ENCODE measurements around the gene DRAXIN. TPM values are rescaled to one million over a fixed set of nuclear protein-coding genes. Genes with fewer than 3 reads are reported as not detected.

Gene DRAXIN
- polyA plus RNA-seq, 1 donor: 0.37 TPM

DNA sequence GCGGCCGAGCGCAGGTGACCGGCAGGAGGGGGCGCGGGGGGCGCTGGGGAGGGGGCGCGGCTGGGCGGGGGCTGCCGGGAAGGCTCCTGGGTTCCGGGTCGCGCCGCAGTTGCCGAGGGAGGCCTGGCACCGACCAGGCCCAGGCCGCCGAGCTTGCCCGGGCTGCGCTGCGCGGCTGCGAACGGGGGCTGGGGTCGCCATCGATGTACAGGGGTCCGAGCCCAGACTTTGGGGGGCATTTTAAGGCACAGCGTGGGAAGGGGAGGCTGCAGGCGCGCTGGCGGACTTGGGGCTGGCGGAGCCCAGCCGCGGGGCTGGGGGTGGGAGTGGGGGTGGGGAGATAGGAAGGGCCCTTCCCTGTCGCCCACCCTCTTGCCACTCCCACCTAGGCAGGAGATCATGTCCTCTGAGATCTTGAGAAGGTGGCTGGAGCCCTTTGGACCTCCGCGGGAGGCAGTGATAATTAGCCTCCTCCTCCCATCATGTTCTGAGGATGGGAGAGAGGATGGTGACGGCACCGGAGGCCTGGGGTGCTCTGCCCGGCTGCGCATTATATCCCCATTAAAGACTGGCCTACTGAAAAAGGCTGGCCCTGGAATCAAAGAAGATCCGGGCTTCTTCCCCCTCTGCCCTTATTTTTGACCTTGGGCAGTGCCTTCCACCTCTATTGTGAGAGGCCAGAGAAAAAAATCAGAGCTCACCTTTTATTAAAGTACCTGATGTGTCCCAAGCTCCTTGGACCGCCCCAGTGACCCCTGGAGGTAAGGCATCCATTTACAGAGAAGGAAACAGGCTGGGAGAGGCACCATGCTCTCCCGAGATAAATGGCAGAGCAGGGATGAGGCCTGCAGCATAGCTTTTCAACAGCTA lies 36.3 kb upstream of the DRAXIN start:
- DNase-seq (ENCODE audit: low read depth): no peak

DNA sequence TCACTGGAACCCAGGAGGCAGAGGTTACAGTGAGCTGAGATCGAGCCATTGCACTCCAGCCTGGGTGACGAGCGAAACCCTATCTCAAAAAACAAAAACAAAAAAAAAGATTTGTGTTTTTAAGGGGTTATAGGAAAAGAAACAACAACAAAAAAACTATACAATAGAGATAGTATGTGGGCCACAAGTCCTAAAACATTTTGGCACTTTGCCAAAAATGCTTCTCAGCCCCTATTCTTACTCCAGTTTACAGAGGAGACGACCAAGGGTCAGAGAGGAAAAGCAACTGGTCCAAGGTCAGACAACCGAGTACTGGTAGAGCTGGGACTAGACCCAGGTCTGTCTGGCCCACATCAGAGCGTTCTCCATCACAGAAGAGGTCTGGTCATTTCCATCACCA lies 33.9 kb upstream of the DRAXIN start:
- no peak for DNase-seq (ENCODE audit: low read depth)

DNA sequence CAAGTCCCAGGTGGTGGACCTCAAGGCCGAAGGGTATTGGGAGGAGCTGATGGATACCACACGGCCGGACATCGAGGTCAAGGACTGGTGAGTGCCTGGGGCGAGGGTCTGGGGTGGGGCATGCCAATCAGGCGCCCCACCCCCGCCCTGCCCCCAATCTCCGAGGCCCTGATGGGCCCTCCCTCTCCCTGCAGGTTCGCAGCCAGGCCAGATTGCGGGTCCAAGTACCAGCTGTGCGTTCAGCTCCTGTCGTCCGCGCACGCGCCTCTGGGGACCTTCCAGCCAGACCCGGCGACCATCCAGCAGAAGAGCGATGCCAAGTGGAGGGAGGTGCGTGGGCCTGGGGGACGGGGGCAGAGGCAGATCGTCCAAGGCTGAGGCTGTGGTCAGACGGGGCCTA lies 33.0 kb upstream of the DRAXIN start:
- no peak for DNase-seq (ENCODE audit: low read depth)

GRCh38 chr1:11659748-11660147 lies 31.8 kb upstream of the DRAXIN start:
- no peak for DNase-seq (ENCODE audit: low read depth)

DNA sequence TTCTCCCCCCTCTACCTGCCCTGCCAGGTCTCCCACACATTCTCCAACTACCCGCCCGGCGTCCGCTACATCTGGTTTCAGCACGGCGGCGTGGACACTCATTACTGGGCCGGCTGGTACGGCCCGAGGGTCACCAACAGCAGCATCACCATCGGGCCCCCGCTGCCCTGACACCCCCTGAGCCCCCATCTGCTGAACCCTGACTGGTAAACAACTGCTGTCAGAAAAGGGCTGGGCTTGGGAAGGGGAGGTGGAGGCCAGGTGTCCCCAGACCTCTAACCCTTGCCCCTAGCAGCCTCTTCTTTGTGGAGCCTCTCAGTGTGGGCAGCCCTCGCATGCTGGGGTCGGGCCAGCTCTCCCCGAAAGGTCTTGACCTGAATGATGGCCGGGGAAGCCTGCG lies 30.4 kb upstream of the DRAXIN start:
- DNase-seq (ENCODE audit: low read depth): no peak

DNA sequence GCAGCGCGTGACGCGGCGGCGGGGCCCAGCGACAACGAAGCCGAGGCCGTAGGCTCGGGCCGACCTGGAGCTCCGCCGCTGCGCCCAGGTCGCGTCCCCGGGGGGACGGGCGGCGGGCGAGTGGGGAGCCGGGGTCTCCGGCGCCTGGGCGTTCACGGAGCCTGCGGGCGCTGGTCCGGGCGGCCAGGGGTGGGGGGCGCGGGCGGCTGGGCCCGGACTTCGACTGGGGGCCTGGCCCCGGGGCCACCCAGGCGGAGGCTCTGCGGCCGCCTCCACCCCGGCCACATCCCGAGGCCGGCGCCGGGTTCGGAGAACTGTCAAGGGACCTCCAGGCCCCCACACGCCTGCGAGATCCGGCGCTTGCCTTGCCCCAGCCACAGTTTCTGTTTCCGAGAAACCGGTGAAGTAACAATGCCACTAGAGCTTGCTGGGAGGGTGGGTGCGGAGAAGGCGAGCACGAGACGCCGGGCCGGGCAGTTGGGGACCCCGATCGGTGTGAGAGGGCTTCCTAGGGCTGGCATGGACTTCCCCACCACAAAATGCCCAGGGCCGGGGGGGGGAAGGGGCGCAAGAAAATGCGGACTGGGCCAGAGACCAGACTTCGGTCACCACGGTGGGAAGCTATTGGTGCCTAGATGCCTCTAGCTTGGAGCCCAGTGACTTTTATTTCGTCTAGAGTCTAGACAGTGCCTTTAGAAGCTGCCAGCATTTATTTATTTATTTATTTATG lies 27.0 kb upstream of the DRAXIN start:
- no peak for DNase-seq (ENCODE audit: low read depth)

- no peak for DNase-seq (ENCODE audit: low read depth)
Measured at GRCh38 chr1:11668516-11668915, 23.0 kb upstream of the DRAXIN start.

GRCh38 chr1:11670747-11671146 lies 20.8 kb upstream of the DRAXIN start:
- no peak for DNase-seq (ENCODE audit: low read depth)

GRCh38 chr1:11671205-11671543 lies 20.3 kb upstream of the DRAXIN start:
- no peak for DNase-seq (ENCODE audit: low read depth)

- no peak for DNase-seq (ENCODE audit: low read depth)
Measured at GRCh38 chr1:11671544-11672286, 19.8 kb upstream of the DRAXIN start.

DNA sequence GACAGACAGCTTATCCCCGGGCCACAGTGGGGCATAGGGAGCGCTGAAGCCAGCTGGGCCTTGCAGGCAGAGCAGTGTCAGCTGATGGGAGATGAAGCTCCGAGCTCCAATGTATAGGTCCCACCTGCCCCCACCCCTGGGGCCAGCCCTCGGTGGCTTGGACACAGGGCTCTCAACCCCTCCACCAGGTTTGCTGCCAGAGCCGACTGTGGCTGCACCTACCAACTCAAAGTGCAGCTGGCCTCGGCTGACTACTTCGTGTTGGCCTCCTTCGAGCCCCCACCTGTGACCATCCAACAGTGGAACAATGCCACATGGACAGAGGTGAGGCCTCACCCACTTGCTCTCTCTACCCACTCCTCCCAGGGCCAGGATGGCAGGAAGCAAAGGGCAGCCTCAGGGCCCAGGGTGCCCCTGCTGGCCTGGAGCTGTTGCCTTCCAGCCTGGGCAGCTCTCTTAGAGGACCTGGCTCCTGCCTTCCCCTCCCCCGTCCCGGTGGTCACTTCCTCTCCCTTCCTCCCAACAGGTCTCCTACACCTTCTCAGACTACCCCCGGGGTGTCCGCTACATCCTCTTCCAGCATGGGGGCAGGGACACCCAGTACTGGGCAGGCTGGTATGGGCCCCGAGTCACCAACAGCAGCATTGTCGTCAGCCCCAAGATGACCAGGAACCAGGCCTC lies 18.3 kb upstream of the DRAXIN start:
- DNase-seq (ENCODE audit: low read depth): no peak

DNA sequence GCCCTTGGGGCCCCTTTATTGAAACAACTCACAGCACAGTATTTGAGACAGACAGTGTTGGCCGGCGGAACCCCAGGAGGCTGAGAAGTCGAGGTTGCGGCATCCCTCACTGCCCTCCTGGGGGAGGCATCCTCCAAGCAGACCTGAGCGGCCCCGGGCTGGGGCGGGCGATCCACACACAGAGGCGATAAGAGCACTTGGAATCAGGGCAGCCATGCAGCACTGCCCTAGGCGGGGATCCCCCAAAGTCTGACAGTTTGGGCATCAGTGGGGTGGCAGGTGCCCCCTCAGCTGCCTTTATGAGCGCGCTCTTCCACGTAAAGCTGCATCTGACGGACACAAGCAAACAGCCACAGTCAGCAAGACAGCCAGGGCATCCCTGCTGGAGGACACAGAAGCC lies 17.0 kb upstream of the DRAXIN start:
- DNase-seq (ENCODE audit: low read depth): no peak

DNA sequence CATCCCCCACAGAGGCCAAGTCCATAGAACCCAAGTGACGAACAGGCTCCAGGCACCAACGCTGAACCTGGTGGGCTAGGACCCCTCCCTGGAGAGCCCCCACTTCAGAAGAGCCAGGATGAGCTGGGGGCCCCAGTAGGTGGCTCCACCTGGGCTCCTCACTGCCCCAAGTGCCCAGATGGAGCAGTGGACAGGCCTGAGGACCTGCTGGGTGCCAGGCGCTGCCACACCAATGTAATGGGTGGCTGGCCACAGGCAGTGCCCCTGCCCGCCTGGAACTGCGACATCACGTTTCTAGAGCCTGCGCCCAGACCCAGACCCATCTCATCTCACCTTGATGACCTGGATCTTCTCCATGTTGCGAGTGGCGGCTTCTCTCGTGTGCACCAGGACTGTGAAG lies 16.2 kb upstream of the DRAXIN start:
- no peak for DNase-seq (ENCODE audit: low read depth)

- no peak for DNase-seq (ENCODE audit: low read depth)
Measured at GRCh38 chr1:11676386-11677103, 15.0 kb upstream of the DRAXIN start.

DNA sequence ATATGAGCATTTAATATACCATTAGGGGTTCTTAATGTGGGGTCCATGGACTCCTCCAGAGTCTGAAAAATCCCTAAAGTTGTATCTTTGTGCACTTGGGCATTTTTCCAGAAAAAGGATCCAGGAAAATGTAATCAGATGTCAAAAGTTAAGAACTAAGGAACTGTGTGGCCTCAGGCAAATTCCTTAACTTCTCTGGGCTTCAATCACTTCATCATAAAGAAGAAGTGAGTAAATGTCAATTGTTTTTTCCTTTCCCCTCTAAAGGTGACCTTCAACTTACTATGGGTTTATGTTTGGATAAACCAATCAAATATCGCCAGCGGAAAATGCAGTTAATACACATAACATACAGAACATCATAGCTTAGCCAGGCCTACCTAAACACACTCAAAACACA lies 13.1 kb upstream of the DRAXIN start:
- DNase-seq (ENCODE audit: low read depth): no peak

DNA sequence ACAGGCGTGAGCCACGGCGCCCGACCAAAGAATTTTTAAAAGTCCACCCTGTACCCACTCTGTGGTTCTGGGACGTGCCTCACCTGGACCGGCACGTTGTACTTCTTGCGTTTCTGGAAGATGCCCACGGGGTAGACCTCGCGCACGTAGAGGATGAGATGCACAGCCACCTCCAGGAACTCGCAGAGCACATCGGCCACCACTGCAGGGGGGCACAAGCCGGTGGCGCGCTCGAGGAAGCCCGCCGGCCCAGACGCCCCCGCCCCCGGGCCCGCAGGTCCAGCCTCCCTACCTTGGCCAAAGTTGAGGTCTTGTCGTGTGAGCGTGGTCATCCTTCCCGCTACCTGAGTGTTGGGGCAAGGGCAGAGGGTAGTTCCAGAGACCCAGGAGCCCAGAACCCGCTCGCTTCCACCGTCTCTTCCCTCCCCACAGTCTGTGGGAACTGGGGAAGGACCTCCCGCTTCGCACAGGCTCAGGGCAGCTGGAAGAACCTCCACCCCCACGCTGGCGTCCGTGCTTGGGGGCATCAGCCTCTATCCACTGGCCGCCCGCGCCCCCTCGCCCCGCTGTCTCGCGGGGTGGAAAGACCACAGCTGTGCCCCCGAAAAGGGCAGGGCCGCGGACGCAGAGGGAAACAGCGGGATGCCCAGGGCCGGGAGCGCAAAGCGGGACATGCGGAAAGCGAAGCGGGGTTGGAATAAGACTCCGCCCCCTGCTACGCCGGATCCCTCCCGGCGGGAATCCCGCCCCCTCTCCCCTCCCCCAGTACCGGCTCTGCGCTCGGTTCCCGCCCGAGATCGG lies 11.0 kb upstream of the DRAXIN start:
- no peak for DNase-seq (ENCODE audit: low read depth)

- DNase-seq (ENCODE audit: low read depth): peak; percentile 32
Measured at GRCh38 chr1:11681071-11681771, 10.3 kb upstream of the DRAXIN start, which contains the start of gene MAD2L2. TSS of gene MAD2L2 (minus strand) at chr1:11681148. CDS start at chr1:11680601, 547 bp downstream.

GRCh38 chr1:11682287-11682771 lies 9.2 kb upstream of the DRAXIN start:
- DNase-seq (ENCODE audit: low read depth): no peak

DNA sequence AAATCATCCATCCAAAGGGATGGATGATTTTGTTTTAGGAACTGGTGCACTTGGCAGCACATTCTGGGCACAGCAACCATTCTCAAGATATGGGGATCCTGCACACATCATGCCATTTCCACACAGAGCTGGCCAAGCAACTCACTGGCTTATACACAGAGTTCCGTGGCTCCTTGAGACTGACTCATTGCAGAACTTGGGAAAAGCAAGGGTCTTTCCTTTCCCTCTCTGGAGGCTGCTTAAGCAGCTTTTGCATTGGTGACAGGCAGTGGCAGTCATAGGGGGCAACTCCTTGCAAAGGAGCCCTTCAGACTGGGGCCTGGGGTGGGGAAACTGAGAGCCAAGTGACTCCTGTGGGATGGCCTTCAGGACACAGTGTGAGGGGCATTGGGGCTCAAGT lies 8.7 kb upstream of the DRAXIN start:
- no peak for DNase-seq (ENCODE audit: low read depth)

- no peak for DNase-seq (ENCODE audit: low read depth)
Measured at GRCh38 chr1:11684070-11684469, 7.4 kb upstream of the DRAXIN start.
